ENCODE measurements around the gene SUN2.
A peak's percentile ranks its signal among the peaks of the same experiment; 100 is the strongest.

SUN2 gene

GRCh38 chr22:38718414-38718813, 37.4 kb downstream of the SUN2 start:
- no peak for DNase-seq (ENCODE audit: low read depth)
- no peak overlapping the region for H3K4me3 ChIP-seq (ENCODE audit: low read depth, low read length)
- TF ChIP-seq, protein P1, sequence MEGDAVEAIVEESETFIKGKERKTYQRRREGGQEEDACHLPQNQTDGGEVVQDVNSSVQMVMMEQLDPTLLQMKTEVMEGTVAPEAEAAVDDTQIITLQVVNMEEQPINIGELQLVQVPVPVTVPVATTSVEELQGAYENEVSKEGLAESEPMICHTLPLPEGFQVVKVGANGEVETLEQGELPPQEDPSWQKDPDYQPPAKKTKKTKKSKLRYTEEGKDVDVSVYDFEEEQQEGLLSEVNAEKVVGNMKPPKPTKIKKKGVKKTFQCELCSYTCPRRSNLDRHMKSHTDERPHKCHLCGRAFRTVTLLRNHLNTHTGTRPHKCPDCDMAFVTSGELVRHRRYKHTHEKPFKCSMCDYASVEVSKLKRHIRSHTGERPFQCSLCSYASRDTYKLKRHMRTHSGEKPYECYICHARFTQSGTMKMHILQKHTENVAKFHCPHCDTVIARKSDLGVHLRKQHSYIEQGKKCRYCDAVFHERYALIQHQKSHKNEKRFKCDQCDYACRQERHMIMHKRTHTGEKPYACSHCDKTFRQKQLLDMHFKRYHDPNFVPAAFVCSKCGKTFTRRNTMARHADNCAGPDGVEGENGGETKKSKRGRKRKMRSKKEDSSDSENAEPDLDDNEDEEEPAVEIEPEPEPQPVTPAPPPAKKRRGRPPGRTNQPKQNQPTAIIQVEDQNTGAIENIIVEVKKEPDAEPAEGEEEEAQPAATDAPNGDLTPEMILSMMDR (IDR thresholded peaks at IDR 0.05; ENCODE audit: low read depth, low read length, missing control alignments): peak; percentile 10

GRCh38 chr22:38717244-38717643, 38.6 kb downstream of the SUN2 start:
- TF ChIP-seq, protein P1 (IDR thresholded peaks at IDR 0.05; ENCODE audit: low read depth, low read length, missing control alignments): no peak
- H3K4me3 ChIP-seq (ENCODE audit: low read depth, low read length): no peak overlapping the region
- DNase-seq (ENCODE audit: low read depth): no peak

DNA sequence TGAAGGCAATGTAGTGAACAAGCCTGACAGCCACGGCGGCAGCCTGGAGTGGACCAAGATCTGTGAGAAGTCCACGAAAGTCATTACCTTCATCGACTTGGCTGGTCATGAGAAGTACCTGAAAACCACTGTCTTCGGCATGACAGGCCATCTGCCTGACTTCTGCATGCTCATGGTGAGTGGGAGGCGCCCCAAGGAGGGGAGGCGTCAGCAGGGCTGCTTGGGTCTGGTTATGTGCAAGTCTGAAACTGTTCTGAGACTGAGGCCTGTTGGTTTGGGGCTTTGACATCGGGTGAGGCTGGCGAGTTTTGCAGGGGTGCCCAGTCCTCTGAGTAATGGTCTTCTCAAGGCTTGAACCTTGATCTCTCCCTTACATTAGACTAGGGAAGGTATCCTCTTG, 39.0 kb downstream of the SUN2 start:
- no peak for DNase-seq (ENCODE audit: low read depth)
- TF ChIP-seq, protein P1 (IDR thresholded peaks at IDR 0.05; ENCODE audit: low read depth, low read length, missing control alignments): no peak
- no peak overlapping the region for H3K4me3 ChIP-seq (ENCODE audit: low read depth, low read length)

DNA sequence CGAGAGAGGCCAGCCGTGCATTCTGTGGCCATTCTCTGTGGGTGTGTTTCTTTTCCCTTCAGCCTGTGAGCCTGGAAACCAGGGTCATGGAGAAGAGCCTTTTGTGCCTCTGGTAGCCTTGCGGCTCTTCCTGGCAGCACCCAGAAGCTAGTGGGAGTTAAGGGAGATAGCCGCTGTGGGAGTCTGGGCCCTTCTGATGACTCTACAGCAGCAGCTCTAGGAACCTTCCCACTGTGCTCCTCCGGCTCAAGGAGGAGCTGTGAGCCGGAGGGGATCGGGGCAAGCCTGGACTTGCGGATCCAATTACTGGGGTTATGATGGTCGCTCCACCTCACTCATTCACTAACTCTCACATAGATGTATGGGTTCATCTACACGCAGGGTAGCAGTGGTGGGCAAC, 39.5 kb downstream of the SUN2 start:
- no peak for DNase-seq (ENCODE audit: low read depth)
- TF ChIP-seq, protein P1 (IDR thresholded peaks at IDR 0.05; ENCODE audit: low read depth, low read length, missing control alignments): no peak
- H3K4me3 ChIP-seq (ENCODE audit: low read depth, low read length): no peak overlapping the region

DNA sequence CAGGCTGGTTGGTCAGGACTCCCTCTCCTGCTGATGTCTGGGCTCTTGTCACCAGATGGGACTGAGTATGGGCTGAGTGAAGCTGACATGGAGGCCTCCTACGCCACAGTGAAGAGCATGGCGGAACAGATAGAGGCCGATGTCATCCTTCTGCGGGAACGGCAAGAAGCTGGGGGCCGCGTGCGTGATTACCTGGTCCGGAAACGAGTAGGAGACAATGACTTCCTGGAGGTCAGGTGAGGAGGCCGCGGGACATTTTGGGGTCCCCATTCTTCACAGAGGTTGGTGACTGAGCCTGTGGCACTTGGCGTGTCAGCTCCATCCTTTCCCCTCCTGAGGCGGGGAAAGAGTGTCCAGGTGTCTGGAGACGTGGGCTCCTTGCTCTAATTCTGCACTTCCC, 39.9 kb downstream of the SUN2 start:
- TF ChIP-seq, protein P1 (IDR thresholded peaks at IDR 0.05; ENCODE audit: low read depth, low read length, missing control alignments): no peak
- DNase-seq (ENCODE audit: low read depth): no peak
- H3K4me3 ChIP-seq (ENCODE audit: low read depth, low read length): no peak overlapping the region

DNA sequence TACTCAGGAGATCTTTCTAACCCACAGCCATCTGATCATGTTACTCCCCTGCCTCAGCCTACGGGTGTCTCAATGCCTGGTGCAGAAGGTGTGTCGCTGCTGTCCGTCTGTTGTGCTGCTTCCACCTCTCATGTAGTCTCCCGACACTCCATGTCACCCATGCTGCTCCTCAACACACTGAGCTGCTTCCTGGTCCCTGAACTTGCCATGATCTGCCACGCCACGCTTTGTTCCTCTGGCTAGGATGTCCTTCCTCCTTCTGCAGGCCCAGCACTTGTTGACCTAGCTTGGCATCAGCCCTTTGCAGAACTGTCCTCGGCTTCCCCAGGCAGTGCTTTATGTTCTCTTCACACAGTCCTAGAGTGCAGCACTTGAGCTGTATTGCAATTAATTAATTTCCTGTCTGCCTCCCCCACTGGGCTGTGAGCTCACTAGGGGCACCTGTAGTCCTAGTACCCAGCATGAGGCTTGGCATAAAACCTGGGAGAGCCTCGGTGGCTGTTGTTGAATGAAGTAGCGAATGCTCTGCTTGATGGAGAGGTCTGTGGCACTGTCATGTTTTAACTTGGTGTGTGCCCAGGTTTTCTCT, 40.5 kb downstream of the SUN2 start:
- TF ChIP-seq, protein P1 (IDR thresholded peaks at IDR 0.05; ENCODE audit: low read depth, low read length, missing control alignments): no peak
- DNase-seq (ENCODE audit: low read depth): no peak
- no peak overlapping the region for H3K4me3 ChIP-seq (ENCODE audit: low read depth, low read length)

GRCh38 chr22:38713921-38714320, 41.9 kb downstream of the SUN2 start:
- TF ChIP-seq, protein P1 (IDR thresholded peaks at IDR 0.05; ENCODE audit: low read depth, low read length, missing control alignments): no peak
- no peak for DNase-seq (ENCODE audit: low read depth)
- no peak overlapping the region for H3K4me3 ChIP-seq (ENCODE audit: low read depth, low read length)
